ENCODE measurements around the gene JAKMIP1. TPM values are rescaled to one million over a fixed set of nuclear protein-coding genes. Genes with fewer than 3 reads are reported as not detected.

Gene JAKMIP1
- total RNA-seq, 1 donor from 2014 or later = 0.54 TPM

- no peak overlapping the region for H3K27ac Mint-ChIP-seq (ENCODE audit: unreplicated experiment)
- H3K4me3 Mint-ChIP-seq = no peak overlapping the region
- H3K9me3 Mint-ChIP-seq = peaks cover 2% of the 10 kb centered on the region
- TF ChIP-seq CTCF (conservative IDR thresholded peaks at IDR 0.05) = no peak
- H3K36me3 Mint-ChIP-seq (ENCODE audit: low read depth) = no peaks in the 10 kb centered on the region
- peaks cover 5% of the 10 kb centered on the region for H3K4me1 Mint-ChIP-seq
- no peak for DNase-seq (ENCODE audit: low read depth, low spot score)
- H3K27me3 Mint-ChIP-seq (ENCODE audit: low read depth) = peaks cover 12% of the 10 kb centered on the region
Observed at GRCh38 chr4:6126971-6127745, 73.2 kb downstream of the JAKMIP1 start.

GRCh38 chr4:6125103-6125651 lies 75.2 kb downstream of the JAKMIP1 start:
- Mint-ChIP-seq H3K27ac (ENCODE audit: unreplicated experiment) (no peak overlapping the region), H3K4me3 (no peak overlapping the region), H3K4me1 (peaks cover 5% of the 10 kb centered on the region), H3K9me3 (peaks cover 2% of the 10 kb centered on the region), H3K27me3 (ENCODE audit: low read depth) (peaks cover 8% of the 10 kb centered on the region), H3K36me3 (ENCODE audit: low read depth) (no peaks in the 10 kb centered on the region)
- no peak for DNase-seq (ENCODE audit: low read depth, low spot score)
- TF ChIP-seq CTCF (conservative IDR thresholded peaks at IDR 0.05) = no peak

GRCh38 chr4:6124386-6125102 lies 75.8 kb downstream of the JAKMIP1 start:
- Mint-ChIP-seq H3K9me3 (peaks cover 2% of the 10 kb centered on the region), H3K36me3 (ENCODE audit: low read depth) (no peaks in the 10 kb centered on the region), H3K27me3 (ENCODE audit: low read depth) (peaks cover 8% of the 10 kb centered on the region), H3K4me1 (peaks cover 5% of the 10 kb centered on the region), H3K27ac (ENCODE audit: unreplicated experiment) (no peak overlapping the region), H3K4me3 (no peak overlapping the region)
- no peak for DNase-seq (ENCODE audit: low read depth, low spot score)
- TF ChIP-seq CTCF (conservative IDR thresholded peaks at IDR 0.05) = no peak

- Mint-ChIP-seq H3K27ac (ENCODE audit: unreplicated experiment) (no peak overlapping the region), H3K4me3 (no peak overlapping the region), H3K4me1 (peaks cover 5% of the 10 kb centered on the region), H3K27me3 (ENCODE audit: low read depth) (peaks cover 8% of the 10 kb centered on the region), H3K36me3 (ENCODE audit: low read depth) (no peaks in the 10 kb centered on the region), H3K9me3 (peaks cover 2% of the 10 kb centered on the region)
- no peak for DNase-seq (ENCODE audit: low read depth, low spot score)
- no peak for TF ChIP-seq CTCF (conservative IDR thresholded peaks at IDR 0.05)
Observed at GRCh38 chr4:6123976-6124375, 76.4 kb downstream of the JAKMIP1 start.

GRCh38 chr4:6123541-6123940 lies 76.8 kb downstream of the JAKMIP1 start:
- H3K9me3 Mint-ChIP-seq = peaks cover 2% of the 10 kb centered on the region
- H3K36me3 Mint-ChIP-seq (ENCODE audit: low read depth) = no peaks in the 10 kb centered on the region
- H3K4me1 Mint-ChIP-seq = peaks cover 3% of the 10 kb centered on the region
- H3K27ac Mint-ChIP-seq (ENCODE audit: unreplicated experiment) = peak overlapping the region; percentile 53
- no peak for DNase-seq (ENCODE audit: low read depth, low spot score)
- TF ChIP-seq CTCF (conservative IDR thresholded peaks at IDR 0.05) = no peak
- no peak overlapping the region for H3K4me3 Mint-ChIP-seq
- peaks cover 8% of the 10 kb centered on the region for H3K27me3 Mint-ChIP-seq (ENCODE audit: low read depth)
